T-helper 1 cell treated with Interleukin-12 subunit alpha and Interleukin-12 subunit beta and Interleukin-4 antibody, amounts not matched to agents 30 ng/mL and 1 ng/mL, for 36 hours (primary cell): ENCODE data around the gene ATP13A1. TPM values are rescaled to one million over a fixed set of nuclear protein-coding genes. Genes with fewer than 3 reads are reported as not detected.

Experiments used
- intact Hi-C: fragments of 100-400 bp; cut with micrococcal nuclease; formaldehyde crosslinking; loops from one replicate; pipeline ENCODE4 v1.15.1; 2024
- total RNA-seq: library from RNA; stranded (reverse); gene quantifications from 2 replicates; pipeline ENCODE4 v1.2.3, GENCODE V29; 2022

Gene ATP13A1
- total RNA-seq, 1 donor from 2014 or later, result 110 TPM

DNA sequence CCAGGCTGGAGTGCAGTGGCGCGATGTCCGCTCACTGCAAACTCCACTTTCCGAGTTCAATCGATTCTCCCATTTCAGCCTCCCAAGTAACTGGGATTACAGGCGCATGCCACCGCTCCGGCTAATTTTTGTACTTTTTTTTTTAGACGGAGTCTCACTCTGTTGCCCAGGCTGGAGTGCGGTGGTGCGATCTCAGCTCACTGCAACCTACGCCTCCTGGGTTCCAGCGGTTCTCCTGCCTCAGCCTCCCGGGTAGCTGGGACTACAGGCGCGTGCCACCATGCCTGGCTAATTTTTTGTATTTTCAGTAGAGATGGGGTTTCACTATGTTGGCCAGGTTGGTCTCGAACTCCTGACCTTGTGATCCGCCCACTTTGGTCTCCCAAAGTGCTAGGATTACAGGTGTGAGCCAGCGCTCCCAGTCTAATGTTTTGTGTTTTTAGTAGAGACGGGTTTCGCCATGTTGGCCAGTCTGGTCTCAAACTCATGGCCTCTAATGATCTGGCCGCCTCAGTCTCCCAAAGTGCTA, 2.0 kb upstream of the ATP13A1 start:
- intact Hi-C loops, result loop anchor here (5.0 to 10.0 kb wide), 3 partner anchors 471 to 1659 kb away; partner anchors contain the start of genes BORCS8, RFXANK, ZNF430 and ZNF708

DNA sequence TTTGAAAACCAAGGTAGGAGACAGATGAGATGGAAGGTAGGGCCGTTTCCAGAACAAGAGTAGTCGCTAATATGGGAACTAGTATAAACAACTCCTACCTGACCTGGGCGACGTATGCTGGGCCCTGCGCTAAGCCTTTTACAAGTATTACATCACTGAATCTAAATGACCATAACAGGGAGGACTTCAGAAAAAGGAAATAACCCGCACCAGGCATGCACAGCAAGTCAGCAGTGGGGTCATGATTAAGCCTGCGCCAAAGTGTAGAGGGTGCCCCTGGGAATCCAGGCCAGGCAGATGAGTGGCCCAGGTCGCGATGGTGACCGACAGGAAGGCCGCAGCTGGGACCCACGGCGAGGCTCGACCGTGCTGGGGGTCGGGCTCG, 613 bp downstream of the ATP13A1 start:
- intact Hi-C loops, result loop anchor here (1.0 to 10.0 kb wide), 8 partner anchors 20 to 1662 kb away; partner anchors contain the start of genes BORCS8, GMIP, LPAR2 and PBX4

DNA sequence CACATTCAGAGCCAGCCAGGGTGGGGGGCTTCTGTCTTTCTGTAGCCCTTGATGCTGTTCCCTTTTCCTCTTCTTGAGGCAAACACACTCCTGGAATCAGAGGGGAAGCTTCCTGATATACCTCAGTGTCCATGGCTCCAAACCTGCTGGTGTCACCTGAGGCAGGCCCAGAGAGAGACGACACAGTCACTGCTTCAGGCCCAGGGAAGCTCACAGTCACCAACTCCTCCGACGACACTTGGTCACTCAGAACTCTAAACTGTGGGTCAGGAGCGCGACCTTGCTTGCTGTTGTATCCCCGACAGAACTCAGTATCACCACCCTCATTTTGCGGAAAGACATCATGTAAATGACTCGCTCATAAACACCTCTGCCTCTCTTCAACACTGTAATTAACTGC, 1.1 kb downstream of the ATP13A1 start:
- intact Hi-C loops, result loop anchor here (1.0 to 10.0 kb wide), 6 partner anchors 34 to 1662 kb away; partner anchors contain the start of genes BORCS8, LPAR2, PBX4 and RFXANK

DNA sequence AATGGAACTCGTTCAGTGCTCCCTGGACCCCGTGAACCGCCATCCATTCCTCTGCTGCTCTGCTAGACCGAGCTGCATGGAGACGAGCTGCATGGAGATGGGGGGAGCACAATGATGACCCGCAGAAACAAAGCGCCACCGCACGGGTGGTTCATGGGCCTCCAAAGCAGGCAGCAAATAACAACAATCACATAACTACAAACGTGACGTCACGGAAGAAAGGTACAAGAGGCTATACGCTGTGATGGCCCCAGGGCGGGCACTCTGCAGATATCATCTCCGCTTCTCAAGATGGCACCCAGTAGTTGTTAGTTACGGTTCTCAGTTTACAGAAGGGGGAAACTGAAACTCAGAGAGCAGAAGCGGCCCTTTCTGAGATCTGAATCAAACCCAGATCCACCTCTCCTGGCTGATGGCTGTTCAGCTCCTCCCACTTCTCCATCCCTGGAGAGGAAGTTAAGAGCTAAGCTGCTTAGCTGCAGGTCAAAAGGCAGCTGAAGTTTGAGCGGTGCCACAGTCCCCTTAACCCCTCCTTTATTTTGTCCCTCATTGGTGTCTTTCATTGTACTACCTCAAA, 1.7 kb downstream of the ATP13A1 start:
- intact Hi-C loops, result loop anchor here (1.0 to 10.0 kb wide), 6 partner anchors 33 to 1663 kb away; partner anchors contain the start of genes BORCS8, LPAR2, PBX4 and RFXANK

DNA sequence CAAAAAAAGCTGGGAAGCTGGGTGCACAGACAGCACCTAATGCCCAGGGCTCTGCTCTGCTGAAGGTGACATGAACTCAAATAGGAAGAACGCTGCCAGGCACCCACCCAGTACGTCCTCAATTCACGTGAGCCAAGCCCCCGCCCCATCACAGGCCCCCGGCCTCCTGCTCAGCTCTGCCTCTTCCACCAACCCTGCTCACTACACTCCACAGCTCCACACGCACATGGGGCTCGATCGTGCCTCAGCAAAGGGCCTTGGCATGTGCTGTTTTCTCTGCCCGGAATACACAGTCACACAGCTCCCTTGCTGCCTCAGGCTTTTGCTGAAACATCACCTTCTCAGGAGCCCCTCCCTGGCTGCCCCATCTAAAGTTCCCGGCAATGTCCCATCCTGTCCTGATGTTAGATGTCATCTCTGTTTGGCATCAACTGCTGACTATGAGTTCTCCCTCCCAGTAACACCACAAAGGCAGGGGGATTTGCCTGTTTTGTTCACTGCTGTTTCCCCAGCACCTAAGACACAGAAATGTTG, 2.3 kb downstream of the ATP13A1 start:
- intact Hi-C loops, result loop anchor here (5.0 to 10.0 kb wide), 4 partner anchors 129 to 1664 kb away; partner anchors contain the start of genes BORCS8, RFXANK and ZNF708

DNA sequence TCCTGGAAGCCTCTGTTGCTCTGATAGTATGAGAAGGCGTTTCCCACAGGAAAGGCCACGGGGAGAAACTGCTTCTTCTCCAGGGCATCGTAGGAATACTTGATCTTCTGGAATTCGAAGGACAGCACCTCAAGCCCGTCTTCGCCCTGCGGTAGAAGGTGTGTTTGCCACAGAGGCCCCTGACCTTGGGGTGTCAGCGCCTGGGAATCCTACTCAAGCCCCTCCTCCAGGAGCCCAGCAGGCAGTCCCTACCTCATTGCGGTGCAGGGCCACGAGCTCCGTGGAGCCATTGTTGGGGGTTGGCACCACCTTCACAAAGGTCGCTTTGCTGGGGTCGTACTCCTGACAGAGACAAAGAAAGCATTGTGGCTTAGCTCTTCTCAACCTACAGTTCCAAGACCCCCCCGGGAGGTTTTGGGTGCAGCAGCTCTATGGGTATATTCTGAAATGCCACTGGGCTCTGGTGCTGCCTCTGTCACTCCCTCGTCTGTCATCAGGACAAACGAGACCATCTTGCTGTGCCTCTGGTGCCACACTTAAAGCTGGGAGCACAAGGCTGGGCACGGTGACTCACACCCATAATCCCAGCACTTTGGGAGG, 3.7 kb downstream of the ATP13A1 start:
- intact Hi-C loops, result loop anchor here (5.0 to 10.0 kb wide), 4 partner anchors 127 to 1665 kb away; partner anchors contain the start of genes BORCS8, RFXANK and ZNF708

DNA sequence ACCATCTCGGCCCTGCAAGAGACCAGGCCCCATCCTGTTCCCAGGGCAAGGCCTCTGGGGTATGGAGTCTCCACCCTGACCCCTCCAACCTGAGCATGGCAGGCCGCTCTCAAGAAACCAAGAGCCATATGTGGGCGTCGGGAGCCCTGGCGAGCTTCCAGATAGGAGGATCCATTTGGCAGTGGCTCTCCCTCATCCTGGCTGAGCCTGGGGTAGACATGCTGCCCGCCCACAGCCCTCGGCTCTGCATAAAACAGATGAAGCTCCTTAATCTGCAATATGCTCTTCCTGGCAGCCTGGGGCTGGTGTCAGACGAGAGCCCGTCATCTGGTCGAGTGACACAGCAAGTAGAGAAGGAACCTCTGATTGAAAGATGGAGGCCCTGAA, 6.1 kb downstream of the ATP13A1 start:
- intact Hi-C loops, result no loop called here

DNA sequence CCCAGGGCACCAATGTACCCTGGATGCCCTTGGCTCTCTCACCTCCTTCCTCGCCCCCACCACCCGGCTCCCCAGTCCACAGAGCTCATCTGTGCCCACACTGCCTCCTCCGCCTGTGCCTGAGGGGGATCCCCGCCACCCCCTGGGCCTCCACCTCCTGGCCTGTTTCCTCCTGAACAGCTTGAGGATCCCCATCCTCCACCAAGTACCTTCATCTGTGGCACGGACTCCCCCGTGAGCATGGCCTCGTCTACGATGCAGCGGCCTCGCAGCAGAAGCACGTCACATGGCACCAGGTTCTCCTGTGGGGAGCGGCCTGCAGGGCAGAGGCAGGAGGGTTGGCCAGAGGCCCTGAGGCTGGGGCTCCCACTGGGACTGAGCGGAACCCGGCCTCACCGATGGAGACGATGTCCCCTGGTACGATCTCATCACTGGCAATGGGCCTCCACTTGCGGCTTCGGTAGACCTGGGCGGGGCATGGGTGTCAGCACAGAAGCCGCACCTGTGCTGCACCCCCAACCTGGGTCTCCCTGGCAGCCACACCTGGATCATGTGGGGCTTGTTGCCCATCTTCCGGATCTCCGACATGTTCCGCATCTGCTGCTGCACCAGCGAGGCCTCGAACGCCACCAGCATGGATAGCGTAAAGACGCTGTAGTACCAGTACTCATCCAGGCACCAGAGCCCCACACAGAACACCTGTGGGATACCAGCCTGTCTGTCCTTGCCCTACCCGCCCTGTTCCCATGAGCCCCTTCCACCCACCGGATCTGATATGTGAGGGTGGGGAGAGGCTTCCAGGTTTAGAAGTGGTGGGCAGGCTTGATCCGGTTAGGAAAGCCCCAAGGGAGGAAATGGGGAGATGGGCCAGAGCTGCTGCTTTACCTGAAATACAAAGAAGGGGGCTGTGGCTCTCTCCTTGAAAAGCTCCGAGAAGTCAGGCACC, 6.8 kb downstream of the ATP13A1 start:
- intact Hi-C loops, result no loop called here

DNA sequence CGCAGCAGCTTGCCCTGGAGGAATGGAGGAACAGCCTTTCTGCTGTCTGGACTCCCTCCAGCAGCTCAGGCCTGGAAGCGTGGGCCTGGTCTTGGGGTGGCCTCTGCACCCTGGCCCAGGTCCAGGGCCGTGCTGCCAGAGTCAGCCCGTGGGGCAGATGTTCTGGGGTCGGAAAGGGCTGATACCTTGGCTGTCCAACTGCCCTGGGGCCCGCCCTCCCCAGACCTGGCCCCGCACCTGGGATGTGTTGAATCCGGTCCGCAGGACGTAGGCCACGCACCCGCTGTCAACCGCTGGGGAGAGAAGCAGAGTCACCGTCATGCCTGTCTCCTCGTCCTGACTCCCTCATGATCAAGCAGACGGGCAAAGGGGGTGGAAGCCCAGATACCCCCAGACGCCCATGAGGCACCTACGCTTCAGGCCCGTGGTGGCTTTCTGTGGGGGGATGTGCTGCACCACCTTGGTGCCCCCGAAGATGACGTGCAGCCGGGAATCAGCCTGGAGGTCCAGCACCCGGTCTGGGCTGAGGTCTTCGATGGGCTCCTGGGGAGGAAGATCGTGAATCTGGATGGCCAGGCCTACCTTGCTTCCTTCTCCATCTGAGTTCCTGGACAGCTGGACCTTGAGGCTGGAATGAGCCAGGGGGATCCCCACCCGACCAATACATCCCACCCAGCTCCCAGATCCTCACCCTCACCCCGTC, 7.7 kb downstream of the ATP13A1 start:
- intact Hi-C loops, result no loop called here

DNA sequence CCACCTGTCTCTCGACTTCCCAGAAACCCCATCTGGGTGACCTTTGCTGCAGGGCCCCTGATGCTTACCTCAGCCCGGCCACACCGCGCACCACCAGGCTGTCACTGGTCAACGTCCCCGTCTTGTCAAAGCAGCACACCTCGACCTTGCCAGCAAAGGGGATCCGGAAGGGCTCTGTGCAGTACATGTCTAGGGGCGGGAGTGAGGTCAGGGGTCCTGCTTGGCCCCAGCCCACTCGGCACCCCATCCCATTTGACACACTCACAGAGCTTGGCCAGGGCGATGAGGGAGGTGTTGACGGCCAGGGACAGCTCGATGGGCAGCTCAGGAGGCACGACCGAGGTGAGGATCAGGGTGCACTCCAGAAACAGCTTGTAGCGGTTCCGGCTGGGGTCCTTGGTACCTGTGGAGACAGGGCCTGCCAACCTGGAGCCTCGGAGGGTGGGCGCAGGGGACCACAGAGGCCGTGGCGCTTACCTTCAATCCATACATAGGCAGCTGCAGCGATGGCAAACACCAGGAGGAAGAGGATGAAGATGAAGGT, 8.4 kb downstream of the ATP13A1 start:
- intact Hi-C loops, result no loop called here

DNA sequence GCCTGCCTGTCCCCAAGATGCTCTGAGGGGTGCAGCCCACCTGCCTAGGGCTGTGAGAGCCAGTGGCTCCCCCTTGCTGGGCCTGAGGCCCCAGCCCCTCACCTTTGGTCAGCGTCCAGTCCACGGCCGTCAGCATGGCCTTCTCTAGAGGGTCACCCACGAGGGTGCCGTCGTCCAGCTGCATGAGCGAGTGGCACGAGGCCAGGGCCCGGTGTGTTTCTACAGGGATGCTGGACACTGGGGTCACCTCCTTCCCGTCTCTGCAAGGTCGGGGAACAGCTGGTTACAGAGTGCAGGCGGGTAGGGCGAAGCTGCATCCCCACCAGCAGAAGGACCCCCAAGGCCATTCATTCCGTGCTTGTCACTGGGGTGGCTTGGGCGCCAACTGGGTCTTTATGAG, 9.0 kb downstream of the ATP13A1 start:
- intact Hi-C loops, result no loop called here

DNA sequence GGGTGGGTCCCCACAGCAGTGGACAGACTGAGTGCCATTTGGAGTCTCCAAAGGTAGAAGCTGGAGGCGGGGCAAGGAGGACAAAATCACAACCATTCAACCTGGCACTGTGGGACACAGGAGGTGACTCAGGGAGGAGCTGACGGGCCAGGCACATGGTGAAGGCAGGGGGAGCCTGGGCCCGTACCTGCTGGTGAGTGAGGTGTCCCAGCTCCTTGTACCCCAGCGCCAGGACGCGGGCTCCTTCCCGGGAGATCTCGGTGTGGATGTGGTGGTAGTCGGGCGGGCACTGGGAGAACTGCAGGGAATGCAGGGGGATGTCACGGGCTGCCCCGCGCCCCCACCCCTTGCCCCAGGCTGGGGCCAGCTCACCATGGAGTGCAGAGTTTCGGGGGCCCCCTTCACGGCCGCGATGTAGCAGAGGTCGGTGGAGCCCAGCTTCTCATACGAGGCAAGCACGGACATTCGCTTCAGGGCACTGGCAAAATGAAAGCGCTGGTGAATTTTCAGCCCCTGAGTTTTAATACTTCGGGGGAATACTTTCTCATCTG, 9.8 kb downstream of the ATP13A1 start:
- intact Hi-C loops, result no loop called here

DNA sequence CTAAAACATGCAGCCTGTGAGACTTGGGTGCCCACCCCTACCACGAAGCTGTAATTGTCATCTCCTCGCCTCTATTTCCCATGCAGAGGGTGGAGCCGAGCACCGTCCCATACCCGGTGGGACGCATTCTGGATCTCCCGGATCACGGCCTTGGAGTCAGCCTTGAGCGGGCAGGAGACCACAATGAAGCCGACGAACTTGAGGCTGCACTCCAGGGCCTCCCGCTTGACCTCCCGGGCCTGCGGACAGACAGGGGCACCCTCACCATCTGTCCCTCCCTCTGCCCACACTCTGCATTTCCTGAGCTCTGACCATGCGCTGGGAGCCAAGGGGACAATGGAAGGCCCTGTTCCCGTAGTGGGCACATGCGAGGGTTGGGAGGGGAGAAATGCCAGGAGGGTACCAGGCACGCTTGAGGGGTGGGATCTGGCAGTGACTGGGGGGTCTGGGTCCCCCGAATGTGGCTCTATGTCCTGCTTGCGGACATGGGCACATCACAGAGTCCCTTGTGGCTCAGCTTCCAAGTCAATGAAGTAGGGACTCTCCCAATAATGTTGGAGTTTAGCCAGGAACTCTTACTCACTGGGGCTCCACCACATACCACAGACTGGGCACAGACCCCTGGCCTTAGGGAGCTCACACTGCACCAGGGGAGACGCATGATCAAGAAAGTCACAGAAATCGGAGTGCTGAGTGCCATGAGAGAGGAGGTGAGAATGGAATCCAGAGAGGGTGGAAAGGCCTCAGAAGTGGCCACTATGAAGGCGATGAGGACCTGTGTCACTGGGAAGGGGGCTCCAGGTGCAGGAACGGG, 10.8 kb downstream of the ATP13A1 start:
- intact Hi-C loops, result no loop called here

DNA sequence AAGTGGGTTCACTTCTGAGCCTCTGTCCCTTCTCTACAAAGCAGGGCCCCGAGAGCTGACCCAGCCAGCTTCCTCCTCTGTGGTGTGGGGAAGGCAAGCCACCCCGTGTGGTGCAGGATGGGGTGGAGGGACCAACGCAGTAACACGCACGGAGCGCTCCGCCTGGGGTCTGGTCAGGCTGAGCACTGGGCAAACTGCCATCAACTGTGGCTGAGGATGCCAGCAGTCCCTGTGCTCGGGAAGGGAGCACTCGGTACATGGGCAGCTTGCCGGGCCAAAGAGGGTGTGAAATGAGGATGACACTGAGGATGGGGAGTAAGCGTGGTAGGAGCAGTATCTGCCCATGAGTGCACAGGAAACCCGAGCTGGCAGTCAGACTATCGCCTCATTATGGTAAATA, 12.4 kb downstream of the ATP13A1 start:
- intact Hi-C loops, result no loop called here

DNA sequence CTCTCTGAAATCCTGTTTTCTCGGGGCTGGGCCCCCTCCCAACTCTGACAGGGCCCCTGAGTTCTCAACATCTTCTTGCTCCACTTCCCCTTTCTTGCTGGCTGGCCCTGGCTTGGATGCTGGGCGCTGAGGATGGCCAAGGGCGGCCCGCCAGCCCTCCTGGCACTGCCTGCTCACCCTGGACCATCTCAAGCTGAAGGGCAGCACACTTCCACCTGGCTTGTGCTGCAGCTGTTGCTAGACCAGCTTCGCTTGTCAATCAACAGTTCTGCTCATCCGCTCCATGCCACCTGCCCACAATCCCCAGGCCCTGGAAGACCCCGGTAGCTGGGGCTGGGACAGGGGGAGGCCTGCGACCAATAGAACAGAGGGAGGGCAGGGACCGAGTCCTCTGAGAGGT, 13.1 kb downstream of the ATP13A1 start:
- intact Hi-C loops, result no loop called here

DNA sequence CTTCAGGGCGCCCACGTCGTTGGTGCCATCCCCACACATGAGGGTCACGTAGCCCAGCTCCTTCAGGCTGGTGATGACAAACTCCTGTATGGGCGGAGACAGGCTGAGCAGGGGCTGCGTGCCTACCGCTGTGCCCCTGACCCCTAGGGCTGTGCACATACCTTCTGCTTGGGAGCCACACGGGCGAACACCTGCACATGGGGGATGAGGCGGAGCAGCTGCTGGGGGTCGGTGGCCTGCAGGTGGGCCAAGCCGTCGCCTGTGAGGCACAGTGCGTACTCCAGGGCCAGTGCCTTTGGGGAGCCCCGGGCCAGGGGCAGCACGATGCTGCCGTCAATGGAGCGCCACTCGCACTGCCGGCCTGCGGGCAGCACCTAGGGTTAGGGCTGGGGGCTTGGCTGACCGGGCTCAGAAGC, 13.9 kb downstream of the ATP13A1 start:
- intact Hi-C loops, result no loop called here

DNA sequence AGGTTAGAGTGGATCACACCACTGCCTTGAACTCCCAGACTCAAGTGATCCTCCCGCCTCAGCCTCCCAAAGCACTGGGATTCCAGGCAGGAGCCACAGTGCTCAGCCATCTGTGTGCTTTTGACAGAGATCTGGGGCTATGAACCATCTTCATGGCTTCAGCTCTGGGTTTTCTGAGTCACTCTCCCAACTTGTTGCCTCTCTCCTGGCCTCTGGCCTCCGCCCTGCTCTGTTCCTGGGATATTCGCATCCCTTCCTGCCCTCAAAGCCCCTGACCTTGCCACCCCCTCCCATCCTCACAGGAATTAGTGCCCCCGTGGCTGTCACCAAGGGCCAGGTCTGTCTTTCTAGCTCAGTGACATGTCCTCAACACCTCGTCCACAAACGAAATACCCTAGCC, 14.3 kb downstream of the ATP13A1 start:
- intact Hi-C loops, result no loop called here

DNA sequence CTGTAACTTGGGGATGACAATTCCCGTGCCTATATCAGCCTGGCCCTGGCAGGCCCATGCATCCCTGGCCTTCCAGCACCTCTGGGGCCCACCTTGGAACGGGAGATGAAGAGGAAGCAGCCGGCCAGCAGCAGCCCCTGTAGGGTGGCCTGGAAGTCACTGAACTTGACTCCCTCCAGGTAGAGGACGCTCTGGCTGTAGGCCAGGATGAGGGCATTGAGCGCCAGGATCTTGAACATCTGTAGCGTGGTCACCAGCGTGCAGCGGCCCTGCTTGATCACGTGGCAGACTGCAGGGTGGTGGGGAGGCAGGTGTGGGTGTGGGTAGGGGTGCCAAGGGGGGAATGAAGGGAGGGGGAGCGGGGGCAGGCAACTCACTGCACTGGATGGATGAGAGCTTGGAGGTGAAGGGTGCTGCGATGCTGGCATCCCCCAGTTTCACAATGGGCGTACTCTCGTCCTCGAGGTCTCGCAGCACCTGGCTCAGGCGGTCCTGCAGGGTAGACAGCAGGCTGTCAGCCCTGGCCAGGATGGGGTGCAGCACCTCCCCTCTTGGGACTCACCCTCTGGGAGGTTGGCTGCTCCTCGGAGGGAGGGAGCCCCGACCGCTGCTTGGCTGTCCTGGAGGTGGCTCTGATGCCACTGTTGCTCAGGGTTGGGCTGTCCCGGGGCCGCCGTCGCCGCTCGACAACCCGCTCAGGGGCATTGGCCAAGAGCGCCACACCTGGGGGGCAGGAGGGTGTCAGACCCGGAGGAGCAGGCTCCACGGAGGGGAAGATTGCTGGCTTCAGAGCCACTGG, 16.2 kb downstream of the ATP13A1 start:
- intact Hi-C loops, result no loop called here
